ENCODE measurements around the gene GRM4. TPM values are rescaled to one million over a fixed set of nuclear protein-coding genes. Genes with fewer than 3 reads are reported as not detected.

The GRM4 gene
- total RNA-seq, 1 experiment from 2014 or later = not detected

GRCh38 chr6:34161857-34162515, 16.1 kb upstream of the GRM4 start:
- POLR2A ChIA-PET = interaction anchor here (0.6 kb wide), 1 partner anchor 448 kb away, joined by 3 read pairs; no protein-coding TSS in a partner anchor
- no peaks in the 10 kb centered on the region for H3K36me3 Mint-ChIP-seq (ENCODE audit: insufficient read depth, unreplicated experiment)
- CTCF ChIA-PET = interaction anchor here (0.6 to 2.6 kb wide), 7 partner anchors 87 to 972 kb away, joined by 3 to 18 read pairs (median 4); partner anchors contain the start of gene SMIM29
- no peak for DNase-seq (ENCODE audit: unreplicated experiment)
- H3K4me1 Mint-ChIP-seq (ENCODE audit: insufficient read depth, unreplicated experiment) = no peaks in the 10 kb centered on the region
- H3K9me3 Mint-ChIP-seq (ENCODE audit: unreplicated experiment) = peaks cover 5% of the 10 kb centered on the region
- H3K4me3 Mint-ChIP-seq (ENCODE audit: unreplicated experiment) = no peak overlapping the region
- peaks cover 38% of the 10 kb centered on the region for H3K27me3 Mint-ChIP-seq (ENCODE audit: insufficient read depth, unreplicated experiment)
- BruUV-seq (replicated peaks) = no TSS peak
- intact Hi-C loops (cut with micrococcal nuclease) = loop anchor here (5.0 kb wide), 2 partner anchors 445 to 980 kb away; partner anchors contain the start of gene TCP11
- TF ChIP-seq CTCF (IDR thresholded peaks at IDR 0.05; ENCODE audit: unreplicated experiment) = no peak
- no peak overlapping the region for H3K27ac Mint-ChIP-seq (ENCODE audit: low read depth, unreplicated experiment)

- Mint-ChIP-seq H3K4me3 (ENCODE audit: unreplicated experiment) (no peak overlapping the region), H3K36me3 (ENCODE audit: insufficient read depth, unreplicated experiment) (no peaks in the 10 kb centered on the region), H3K9me3 (ENCODE audit: unreplicated experiment) (no peaks in the 10 kb centered on the region), H3K27me3 (ENCODE audit: insufficient read depth, unreplicated experiment) (peaks cover 28% of the 10 kb centered on the region), H3K4me1 (ENCODE audit: insufficient read depth, unreplicated experiment) (no peaks in the 10 kb centered on the region), H3K27ac (ENCODE audit: low read depth, unreplicated experiment) (no peak overlapping the region)
- TF ChIP-seq CTCF (IDR thresholded peaks at IDR 0.05; ENCODE audit: unreplicated experiment) = no peak
- intact Hi-C loops (cut with micrococcal nuclease) = loop anchor here (5.0 kb wide), 2 partner anchors 447 to 982 kb away; partner anchors contain the start of gene TCP11
- no TSS peak for BruUV-seq (replicated peaks)
- CTCF ChIA-PET = interaction anchor here (0.7 to 6.2 kb wide), 3 partner anchors 132 to 390 kb away, joined by 3 to 93 read pairs (median 3); no protein-coding TSS in a partner anchor
- POLR2A ChIA-PET = no interaction called here
- no peak for DNase-seq (ENCODE audit: unreplicated experiment)
These were observed 14.0 kb upstream of the GRM4 start for GRCh38 chr6:34159844-34160243.

GRCh38 chr6:34158876-34159275, 13.0 kb upstream of the GRM4 start:
- no peaks in the 10 kb centered on the region for H3K4me1 Mint-ChIP-seq (ENCODE audit: insufficient read depth, unreplicated experiment)
- no peaks in the 10 kb centered on the region for H3K36me3 Mint-ChIP-seq (ENCODE audit: insufficient read depth, unreplicated experiment)
- ChIA-PET CTCF (interaction anchor here (0.7 to 6.2 kb wide), 6 partner anchors 36 to 569 kb away, joined by 3 to 93 read pairs (median 4); partner anchors contain the start of gene UQCC2), POLR2A (no interaction called here)
- DNase-seq (ENCODE audit: unreplicated experiment) = no peak
- intact Hi-C loops (cut with micrococcal nuclease) = no loop called here
- no peak overlapping the region for H3K4me3 Mint-ChIP-seq (ENCODE audit: unreplicated experiment)
- peaks cover 23% of the 10 kb centered on the region for H3K27me3 Mint-ChIP-seq (ENCODE audit: insufficient read depth, unreplicated experiment)
- no peak overlapping the region for H3K27ac Mint-ChIP-seq (ENCODE audit: low read depth, unreplicated experiment)
- H3K9me3 Mint-ChIP-seq (ENCODE audit: unreplicated experiment) = no peaks in the 10 kb centered on the region
- BruUV-seq (replicated peaks) = no TSS peak
- TF ChIP-seq CTCF (IDR thresholded peaks at IDR 0.05; ENCODE audit: unreplicated experiment) = no peak

GRCh38 chr6:34157851-34158250, 12.0 kb upstream of the GRM4 start:
- no peaks in the 10 kb centered on the region for H3K4me1 Mint-ChIP-seq (ENCODE audit: insufficient read depth, unreplicated experiment)
- peaks cover 33% of the 10 kb centered on the region for H3K27me3 Mint-ChIP-seq (ENCODE audit: insufficient read depth, unreplicated experiment)
- H3K27ac Mint-ChIP-seq (ENCODE audit: low read depth, unreplicated experiment) = no peak overlapping the region
- intact Hi-C loops (cut with micrococcal nuclease) = no loop called here
- CTCF ChIA-PET = interaction anchor here (1.2 to 6.2 kb wide), 3 partner anchors 103 to 446 kb away, joined by 5 to 93 read pairs (median 5); partner anchors contain the start of gene UQCC2
- no peak overlapping the region for H3K4me3 Mint-ChIP-seq (ENCODE audit: unreplicated experiment)
- BruUV-seq (replicated peaks) = no TSS peak
- H3K36me3 Mint-ChIP-seq (ENCODE audit: insufficient read depth, unreplicated experiment) = no peaks in the 10 kb centered on the region
- POLR2A ChIA-PET = no interaction called here
- DNase-seq (ENCODE audit: unreplicated experiment) = no peak
- H3K9me3 Mint-ChIP-seq (ENCODE audit: unreplicated experiment) = no peaks in the 10 kb centered on the region
- TF ChIP-seq CTCF (IDR thresholded peaks at IDR 0.05; ENCODE audit: unreplicated experiment) = no peak

Data from MCF 10A (cell line).